BLaER1 (cell line): Measurements from ENCODE around the gene P3H2.

ENCODE experiments used
- H3K27ac ChIP-seq: shearing (Covaris generic); formaldehyde crosslinking; 2 replicates; pipeline ENCODE4 v1.8.1; 2022
- H3K27me3 ChIP-seq: shearing (Covaris generic); formaldehyde crosslinking; 2 replicates; pipeline ENCODE4 v1.8.1; 2022
- H3K36me3 ChIP-seq: shearing (Covaris generic); formaldehyde crosslinking; 2 replicates; pipeline ENCODE4 v1.8.1; 2022
- H3K4me1 ChIP-seq: shearing (Covaris generic); formaldehyde crosslinking; 2 replicates; pipeline ENCODE4 v1.8.1; 2022
- H3K4me2 ChIP-seq: shearing (Covaris generic); formaldehyde crosslinking; 2 replicates; pipeline ENCODE4 v1.8.1; 2022
- H3K4me3 ChIP-seq: shearing (Covaris generic); formaldehyde crosslinking; 2 replicates; pipeline ENCODE4 v1.8.1; 2022
- H3K9ac ChIP-seq: shearing (Covaris generic); formaldehyde crosslinking; 2 replicates; pipeline ENCODE4 v1.8.1; 2022
- H3K9me3 ChIP-seq: shearing (Covaris generic); formaldehyde crosslinking; 2 replicates; pipeline ENCODE4 v1.8.1; 2022
- H4K20me1 ChIP-seq: shearing (Covaris generic); formaldehyde crosslinking; 2 replicates; pipeline ENCODE4 v1.8.1; 2022
- Cebpa-rat ChIP-seq: shearing (Covaris generic); IDR thresholded peaks from 2 replicates; pipeline ENCODE4 v1.8.1; 2022

The P3H2 gene

DNA sequence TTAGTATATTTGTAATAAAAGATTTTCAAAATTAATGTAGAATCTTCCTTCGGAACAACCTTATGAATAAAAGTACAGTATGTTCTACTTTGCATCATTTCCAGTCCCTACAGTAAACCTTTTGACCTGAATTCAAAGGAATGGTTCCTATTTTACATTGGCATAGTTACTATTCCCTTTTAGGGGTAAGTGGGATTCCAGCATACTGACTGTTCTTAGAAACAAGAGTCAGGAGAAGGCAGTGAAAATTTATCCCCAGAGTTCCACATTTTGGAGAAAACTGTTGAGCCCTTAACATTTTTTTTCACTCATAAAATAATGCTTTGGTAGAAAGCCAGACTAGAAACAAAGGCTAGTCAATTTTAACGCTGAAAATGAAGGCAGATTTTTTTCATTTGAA lies 78.1 kb downstream of the P3H2 start:
- Histone ChIP-seq H3K4me1 (no peaks in the 10 kb centered on the region), H3K9ac (no peak overlapping the region)

DNA sequence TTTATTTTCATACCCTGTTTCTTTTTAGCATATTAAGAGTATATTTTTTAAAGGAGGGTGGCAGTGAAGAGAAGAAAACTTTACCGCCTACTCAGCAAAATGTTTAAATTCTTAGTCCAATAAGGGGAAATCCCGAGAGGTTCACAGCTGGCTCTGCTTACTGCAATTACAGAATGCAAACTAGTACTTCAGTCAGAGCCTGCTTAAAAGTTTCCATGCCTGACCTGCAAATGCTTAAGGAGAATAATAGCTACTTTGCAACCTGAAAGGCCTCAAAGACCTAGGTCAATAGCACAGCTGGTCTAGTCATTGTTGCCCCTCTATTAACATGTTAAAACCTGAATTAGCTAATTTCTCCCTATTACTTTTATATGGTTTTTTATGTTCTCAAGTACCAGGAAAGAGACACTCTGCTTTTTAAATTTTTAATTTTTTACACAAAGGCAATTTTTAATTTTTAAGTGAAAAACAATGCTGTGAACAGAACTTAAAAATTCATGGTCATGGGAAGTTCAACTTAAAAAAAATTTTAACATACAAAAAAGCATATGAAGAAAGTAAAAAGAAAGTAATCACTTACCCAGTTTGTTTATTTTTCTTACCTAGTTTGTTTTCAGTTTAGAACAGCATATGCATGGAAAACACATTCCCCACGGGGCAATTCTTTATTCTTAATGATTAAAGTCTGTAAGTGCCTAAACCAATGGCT lies 79.2 kb downstream of the P3H2 start:
- TF ChIP-seq Cebpa-rat: no peak
- no peaks in the 10 kb centered on the region for H3K36me3 ChIP-seq
- no peak overlapping the region for H3K27ac ChIP-seq
- no peaks in the 10 kb centered on the region for H3K27me3 ChIP-seq
- no peaks in the 10 kb centered on the region for H3K9me3 ChIP-seq
- no peak overlapping the region for H3K9ac ChIP-seq
- no peaks in the 10 kb centered on the region for H3K4me1 ChIP-seq
- no peak overlapping the region for H3K4me2 ChIP-seq
- no peaks in the 10 kb centered on the region for H4K20me1 ChIP-seq
- H3K4me3 ChIP-seq: no peak overlapping the region

More for the DNA sequence above, 78.1 kb downstream of the P3H2 start:
- no peaks in the 10 kb centered on the region for H3K36me3 ChIP-seq
- no peak overlapping the region for H3K4me2 ChIP-seq
- no peak for TF ChIP-seq Cebpa-rat
- no peaks in the 10 kb centered on the region for H3K27me3 ChIP-seq
- H3K9me3 ChIP-seq: no peaks in the 10 kb centered on the region
- no peak overlapping the region for H3K4me3 ChIP-seq
- no peak overlapping the region for H3K27ac ChIP-seq
- H4K20me1 ChIP-seq: no peaks in the 10 kb centered on the region

- Histone ChIP-seq H3K36me3 (no peaks in the 10 kb centered on the region), H3K9ac (no peak overlapping the region)
These were observed 80.6 kb downstream of the P3H2 start for GRCh38 chr3:190040145-190040544.

DNA sequence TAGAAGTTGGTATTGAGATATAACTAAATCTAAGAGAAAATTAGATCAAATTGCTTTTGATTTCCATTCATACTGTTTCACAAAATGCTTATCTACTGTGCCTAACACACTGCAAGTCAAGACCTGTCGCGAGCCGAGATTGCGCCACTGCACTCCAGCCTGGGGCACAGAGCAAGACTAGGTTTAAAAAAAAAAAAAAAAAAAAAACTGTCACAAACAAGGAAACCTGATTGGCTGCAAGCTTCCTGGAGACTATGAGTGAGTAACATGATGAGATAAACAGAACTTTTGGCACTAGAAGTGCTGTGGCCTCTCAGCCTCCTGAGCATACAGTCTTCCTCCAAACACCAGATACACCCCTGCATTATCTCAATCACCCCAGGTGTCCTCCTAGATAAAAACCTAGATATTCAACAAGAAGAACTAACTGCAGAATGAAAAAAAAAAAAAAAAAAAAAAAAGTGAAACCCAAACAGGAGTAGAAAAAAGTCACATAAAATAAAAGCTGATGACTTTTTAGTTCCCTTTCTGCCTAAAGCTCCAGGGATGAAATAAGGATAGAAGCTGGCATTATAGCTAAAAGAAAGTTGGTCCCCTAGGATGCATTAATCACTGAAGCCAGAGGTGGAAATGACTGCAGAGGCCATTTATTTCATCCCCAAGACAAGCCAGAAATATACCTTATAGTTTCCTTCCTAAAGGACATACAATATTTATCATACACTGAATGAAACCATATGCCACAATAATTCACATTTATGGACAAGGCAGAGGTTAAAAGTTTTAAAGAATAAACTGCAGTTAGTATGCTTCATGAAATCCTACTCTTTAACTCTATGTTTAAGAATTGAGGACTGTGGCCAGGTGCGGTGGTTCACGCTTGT lies 82.4 kb downstream of the P3H2 start:
- Histone ChIP-seq H3K4me2 (no peak overlapping the region), H3K4me1 (no peaks in the 10 kb centered on the region), H3K27ac (no peak overlapping the region)

More at GRCh38 chr3:190040145-190040544, 80.6 kb downstream of the P3H2 start:
- H3K9me3 ChIP-seq: no peaks in the 10 kb centered on the region
- H3K27ac ChIP-seq: no peak overlapping the region
- no peak overlapping the region for H3K4me2 ChIP-seq
- H3K4me3 ChIP-seq: no peak overlapping the region
- TF ChIP-seq Cebpa-rat: no peak
- no peaks in the 10 kb centered on the region for H4K20me1 ChIP-seq
- H3K27me3 ChIP-seq: no peaks in the 10 kb centered on the region
- no peaks in the 10 kb centered on the region for H3K4me1 ChIP-seq

DNA sequence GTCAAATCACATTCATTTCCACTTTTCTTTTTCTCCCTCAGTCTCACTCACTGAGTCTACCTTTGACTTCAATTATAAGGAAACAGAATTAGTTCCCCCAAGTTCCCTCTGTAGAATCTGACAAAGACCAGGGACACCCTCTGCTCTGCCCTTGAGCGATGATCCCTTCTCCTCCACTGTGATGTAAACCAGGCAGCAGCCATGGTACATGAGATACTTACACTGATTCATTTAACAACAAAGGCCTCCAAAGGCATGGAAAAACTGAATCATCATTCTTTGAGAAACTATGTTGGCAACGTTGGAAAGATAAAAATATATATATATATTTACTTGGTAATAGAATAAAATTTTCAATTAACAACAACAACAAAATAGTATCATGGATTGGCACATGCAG lies 84.1 kb downstream of the P3H2 start:
- H3K9ac ChIP-seq: no peak overlapping the region
- H3K36me3 ChIP-seq: no peaks in the 10 kb centered on the region
- H4K20me1 ChIP-seq: no peaks in the 10 kb centered on the region
- H3K4me1 ChIP-seq: no peaks in the 10 kb centered on the region
- H3K9me3 ChIP-seq: no peaks in the 10 kb centered on the region
- H3K4me3 ChIP-seq: no peak overlapping the region
- H3K27ac ChIP-seq: no peak overlapping the region
- no peaks in the 10 kb centered on the region for H3K27me3 ChIP-seq
- no peak for TF ChIP-seq Cebpa-rat
- no peak overlapping the region for H3K4me2 ChIP-seq

More for the DNA sequence above, 82.4 kb downstream of the P3H2 start:
- no peak overlapping the region for H3K4me3 ChIP-seq
- H3K9me3 ChIP-seq: no peaks in the 10 kb centered on the region
- no peaks in the 10 kb centered on the region for H3K27me3 ChIP-seq
- TF ChIP-seq Cebpa-rat: no peak
- no peaks in the 10 kb centered on the region for H3K36me3 ChIP-seq
- no peak overlapping the region for H3K9ac ChIP-seq
- H4K20me1 ChIP-seq: no peaks in the 10 kb centered on the region

- H3K27me3 ChIP-seq: no peaks in the 10 kb centered on the region
- no peak overlapping the region for H3K9ac ChIP-seq
- H3K4me2 ChIP-seq: no peak overlapping the region
- no peaks in the 10 kb centered on the region for H3K4me1 ChIP-seq
- H3K9me3 ChIP-seq: no peaks in the 10 kb centered on the region
- TF ChIP-seq Cebpa-rat: no peak
- no peak overlapping the region for H3K4me3 ChIP-seq
- H3K36me3 ChIP-seq: no peaks in the 10 kb centered on the region
- H4K20me1 ChIP-seq: no peaks in the 10 kb centered on the region
- H3K27ac ChIP-seq: no peak overlapping the region
These were observed 86.3 kb downstream of the P3H2 start for GRCh38 chr3:190034446-190034845.

DNA sequence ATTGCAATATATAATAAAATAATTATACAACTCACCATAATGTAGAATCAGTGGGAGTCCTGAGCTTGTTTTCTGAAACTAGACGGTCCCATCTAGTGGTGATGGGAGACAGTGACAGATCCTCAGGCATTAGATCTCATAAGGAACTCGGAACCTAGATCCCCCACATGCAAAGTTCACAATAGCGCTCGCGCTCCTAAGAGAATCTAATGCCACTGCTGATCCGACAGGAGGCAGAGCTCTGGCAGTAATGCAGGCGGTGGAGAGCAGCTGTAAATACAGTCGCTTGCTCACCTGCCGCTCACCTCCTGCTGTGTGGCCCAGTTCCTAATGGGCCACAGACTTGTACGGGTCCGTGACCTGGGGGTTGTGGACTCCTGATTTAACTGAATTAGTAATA lies 87.8 kb downstream of the P3H2 start:
- no peak overlapping the region for H3K9ac ChIP-seq
- H3K27ac ChIP-seq: no peak overlapping the region

DNA sequence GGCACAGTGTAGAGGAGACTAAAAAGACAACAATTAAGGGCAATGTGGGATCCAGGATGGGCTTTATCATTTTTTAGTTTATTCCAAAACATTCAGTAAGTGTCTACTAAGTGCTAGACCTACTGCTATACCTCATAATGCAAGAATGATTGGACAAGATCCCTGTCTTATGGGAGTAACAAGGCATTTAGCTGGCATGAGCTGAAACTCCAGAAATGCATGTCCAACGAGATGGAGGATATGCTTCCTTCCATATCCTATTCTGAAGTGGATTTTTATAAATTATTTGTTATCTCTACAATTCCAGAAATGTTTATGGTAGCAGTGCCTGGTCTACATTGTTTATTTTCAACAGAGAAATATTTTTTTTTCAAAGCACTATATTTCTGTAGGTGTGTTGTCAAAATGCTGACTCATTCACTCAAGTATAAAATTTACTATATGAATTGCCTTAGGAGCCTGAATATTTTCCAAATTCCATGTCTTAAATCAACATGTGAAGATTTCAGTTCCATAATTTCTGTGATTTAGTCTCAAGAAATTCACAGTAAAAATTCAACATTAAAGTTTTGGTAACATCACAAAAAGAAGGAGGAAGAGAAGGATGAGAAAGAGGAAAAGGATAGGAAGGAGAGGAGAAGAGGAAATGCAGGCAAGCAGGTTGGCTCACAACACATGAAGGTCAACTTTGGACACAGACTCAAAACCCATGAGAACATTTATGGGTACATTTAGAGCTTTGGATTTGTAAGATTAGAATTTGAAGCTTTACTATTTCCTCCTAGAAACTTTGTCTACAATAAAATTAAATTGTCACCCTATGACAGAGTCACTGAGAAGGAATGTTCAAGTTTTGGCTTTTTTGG lies 88.6 kb downstream of the P3H2 start:
- no peaks in the 10 kb centered on the region for H3K27me3 ChIP-seq
- no peaks in the 10 kb centered on the region for H4K20me1 ChIP-seq
- no peak for TF ChIP-seq Cebpa-rat
- no peaks in the 10 kb centered on the region for H3K36me3 ChIP-seq
- no peaks in the 10 kb centered on the region for H3K4me1 ChIP-seq
- no peak overlapping the region for H3K9ac ChIP-seq
- no peaks in the 10 kb centered on the region for H3K9me3 ChIP-seq
- no peak overlapping the region for H3K4me2 ChIP-seq
- no peak overlapping the region for H3K27ac ChIP-seq
- no peak overlapping the region for H3K4me3 ChIP-seq

More for the DNA sequence above, 87.8 kb downstream of the P3H2 start:
- Histone ChIP-seq H3K9me3 (no peaks in the 10 kb centered on the region), H3K4me3 (no peak overlapping the region), H4K20me1 (no peaks in the 10 kb centered on the region), H3K36me3 (no peaks in the 10 kb centered on the region), H3K4me2 (no peak overlapping the region), H3K27me3 (no peaks in the 10 kb centered on the region), H3K4me1 (no peaks in the 10 kb centered on the region)
- TF ChIP-seq Cebpa-rat: no peak

GRCh38 chr3:190027116-190027515 lies 93.6 kb downstream of the P3H2 start:
- H3K9ac ChIP-seq: no peak overlapping the region
- H3K27me3 ChIP-seq: no peaks in the 10 kb centered on the region
- no peak overlapping the region for H3K4me3 ChIP-seq
- no peaks in the 10 kb centered on the region for H4K20me1 ChIP-seq
- no peaks in the 10 kb centered on the region for H3K36me3 ChIP-seq
- no peak for TF ChIP-seq Cebpa-rat
- no peak overlapping the region for H3K4me2 ChIP-seq
- no peaks in the 10 kb centered on the region for H3K4me1 ChIP-seq
- H3K27ac ChIP-seq: no peak overlapping the region
- no peaks in the 10 kb centered on the region for H3K9me3 ChIP-seq

- no peak overlapping the region for H3K4me2 ChIP-seq
- no peak overlapping the region for H3K27ac ChIP-seq
- no peaks in the 10 kb centered on the region for H3K27me3 ChIP-seq
- H3K4me3 ChIP-seq: no peak overlapping the region
- no peak overlapping the region for H3K9ac ChIP-seq
- no peaks in the 10 kb centered on the region for H4K20me1 ChIP-seq
- H3K4me1 ChIP-seq: no peaks in the 10 kb centered on the region
- no peaks in the 10 kb centered on the region for H3K9me3 ChIP-seq
- TF ChIP-seq Cebpa-rat: no peak
- no peaks in the 10 kb centered on the region for H3K36me3 ChIP-seq
These were observed 94.5 kb downstream of the P3H2 start for GRCh38 chr3:190026154-190026553.
